ENCODE results near the gene AUTS2. TPM values are rescaled to one million over a fixed set of nuclear protein-coding genes. Genes with fewer than 3 reads are reported as not detected.

The AUTS2 gene
- total RNA-seq, 1 experiment from 2014 or later, result 256 TPM

- DNase-seq, result no peak
- Mint-ChIP-seq H3K4me1 (peaks cover 47 to 61% of the 10 kb centered on the region in 2 experiments), H3K4me3 (no peak overlapping the region; a peak in 1 of 5 replicates), H3K9me3 (peaks cover 18 to 24% of the 10 kb centered on the region in 2 experiments), H3K27ac (peak overlapping the region in 1 of 3 experiments; percentile 75; a peak in 3 of 7 replicates), H3K36me3 (ENCODE audit: insufficient read depth in 1 of 3, low read depth in 3 of 3) (peaks cover 58 to 84% (median 82%) of the 10 kb centered on the region in 3 experiments), H3K27me3 (ENCODE audit: low read depth) (no peaks in the 10 kb centered on the region)
- no peak overlapping the region for H4K5ac ChIP-seq (ENCODE audit: insufficient read length, low read depth, low read length)
- no peak overlapping the region for H4K91ac ChIP-seq (ENCODE audit: insufficient read length, low read depth, low read length)
- no peak overlapping the region for H2BK15ac ChIP-seq (ENCODE audit: low read depth, low read length)
- H3K56ac ChIP-seq (ENCODE audit: insufficient read length, low read depth, low read length), result no peak overlapping the region
- TF ChIP-seq CTCF (conservative IDR thresholded peaks at IDR 0.05), result no peak
- no peak overlapping the region for H2BK120ac ChIP-seq (ENCODE audit: low read depth, low read length, poor library complexity, severe bottlenecking)
- H3K23me2 ChIP-seq (ENCODE audit: insufficient read length, low read depth, low read length, poor library complexity, severe bottlenecking), result no peaks in the 10 kb centered on the region
- H3K9ac ChIP-seq (ENCODE audit: extremely low read depth, insufficient read length, low read length), result no peak overlapping the region
- H3K27me3 ChIP-seq (ENCODE audit: insufficient read depth, low read length), result no peaks in the 10 kb centered on the region
- peaks cover 8% of the 10 kb centered on the region for H3K79me1 ChIP-seq (ENCODE audit: insufficient read depth, low read depth, low read length, poor library complexity, severe bottlenecking)
- H3T11ph ChIP-seq (ENCODE audit: low read length), result no peak overlapping the region
- no peak overlapping the region for H3K4ac ChIP-seq (ENCODE audit: low read depth, low read length)
- no peak overlapping the region for H2BK20ac ChIP-seq (ENCODE audit: low read depth, low read length, poor library complexity, severe bottlenecking)
- H3K23ac ChIP-seq (ENCODE audit: insufficient read length, low read depth, low read length), result no peak overlapping the region
- no peak overlapping the region for H3K18ac ChIP-seq (ENCODE audit: insufficient read length, low read depth, low read length)
- peaks cover 7% of the 10 kb centered on the region for H3K9me3 ChIP-seq (ENCODE audit: control insufficient read depth, low read depth, low read length)
- H2BK12ac ChIP-seq (ENCODE audit: insufficient read length, low read depth, low read length), result no peak overlapping the region
- no CpG with 5 or more reads among the region's 4 CpGs for WGBS (ENCODE audit: extremely low coverage, insufficient read length, low lambda C conversion rate)
- peaks cover 16% of the 10 kb centered on the region for H3K4me1 ChIP-seq (ENCODE audit: insufficient read depth, low read length)
- no peak overlapping the region for H3K14ac ChIP-seq (ENCODE audit: insufficient read depth, low read length)
- no peak overlapping the region for H3K4me2 ChIP-seq (ENCODE audit: insufficient read depth, insufficient read length, low read length)
- H2AFZ ChIP-seq (ENCODE audit: low read length), result no peak overlapping the region
- H3K79me2 ChIP-seq (ENCODE audit: insufficient read depth, low read length), result peaks cover 52% of the 10 kb centered on the region
- H4K20me1 ChIP-seq (ENCODE audit: control insufficient read depth, insufficient read depth, insufficient read length), result no peaks in the 10 kb centered on the region
- H2AK5ac ChIP-seq (ENCODE audit: insufficient read length, low read length), result no peak overlapping the region
- H2BK5ac ChIP-seq (ENCODE audit: insufficient read length, low read length), result no peak overlapping the region
- no peak overlapping the region for H3K27ac ChIP-seq (ENCODE audit: insufficient read length, low read depth, low read length)
- H4K8ac ChIP-seq (replicated peaks; ENCODE audit: insufficient read length, low read depth, low read length), result no peak overlapping the region
Measured at GRCh38 chr7:70710011-70710480, 1111.8 kb downstream of the AUTS2 start.

Measured in H9 (cell line).